VCaP (cell line): Measurements from ENCODE around the gene CRHR1.

Source experiments
- H3K27ac ChIP-seq: fragments of 450-650 bp; 2 replicates; pipeline ENCODE4 v1.5.1; 2017
- TF ChIP-seq, protein P1 (sequence below): fragments of 450-650 bp; conservative IDR thresholded peaks from 2 replicates; pipeline ENCODE4 v1.5.1; 2017; ENCODE audit warnings: mild to moderate bottlenecking, moderate library complexity

Gene CRHR1

DNA sequence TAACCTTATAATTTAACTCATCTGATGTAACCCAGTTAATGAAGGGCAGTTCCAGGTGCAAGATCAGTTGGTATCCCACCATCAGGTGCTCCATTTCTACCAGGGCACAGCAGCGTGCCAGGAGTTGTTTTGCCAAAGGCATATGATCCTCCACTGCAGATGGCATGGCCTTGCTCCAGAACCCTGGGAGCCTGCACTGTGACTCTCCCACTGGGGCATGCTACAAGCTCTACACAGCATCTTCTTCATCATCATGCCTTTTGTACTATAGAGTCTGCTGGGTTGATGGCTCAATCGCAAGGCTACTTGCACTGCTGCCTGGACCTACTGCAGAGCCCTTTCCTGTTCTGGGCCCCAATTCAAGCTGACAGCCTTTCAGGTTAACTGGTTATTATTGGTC, 98.9 kb downstream of the CRHR1 start:
- no peak overlapping the region for H3K27ac ChIP-seq
- TF ChIP-seq, protein P1, sequence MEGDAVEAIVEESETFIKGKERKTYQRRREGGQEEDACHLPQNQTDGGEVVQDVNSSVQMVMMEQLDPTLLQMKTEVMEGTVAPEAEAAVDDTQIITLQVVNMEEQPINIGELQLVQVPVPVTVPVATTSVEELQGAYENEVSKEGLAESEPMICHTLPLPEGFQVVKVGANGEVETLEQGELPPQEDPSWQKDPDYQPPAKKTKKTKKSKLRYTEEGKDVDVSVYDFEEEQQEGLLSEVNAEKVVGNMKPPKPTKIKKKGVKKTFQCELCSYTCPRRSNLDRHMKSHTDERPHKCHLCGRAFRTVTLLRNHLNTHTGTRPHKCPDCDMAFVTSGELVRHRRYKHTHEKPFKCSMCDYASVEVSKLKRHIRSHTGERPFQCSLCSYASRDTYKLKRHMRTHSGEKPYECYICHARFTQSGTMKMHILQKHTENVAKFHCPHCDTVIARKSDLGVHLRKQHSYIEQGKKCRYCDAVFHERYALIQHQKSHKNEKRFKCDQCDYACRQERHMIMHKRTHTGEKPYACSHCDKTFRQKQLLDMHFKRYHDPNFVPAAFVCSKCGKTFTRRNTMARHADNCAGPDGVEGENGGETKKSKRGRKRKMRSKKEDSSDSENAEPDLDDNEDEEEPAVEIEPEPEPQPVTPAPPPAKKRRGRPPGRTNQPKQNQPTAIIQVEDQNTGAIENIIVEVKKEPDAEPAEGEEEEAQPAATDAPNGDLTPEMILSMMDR: no peak
